ENCODE measurements around the gene DNAJB6.

DNA sequence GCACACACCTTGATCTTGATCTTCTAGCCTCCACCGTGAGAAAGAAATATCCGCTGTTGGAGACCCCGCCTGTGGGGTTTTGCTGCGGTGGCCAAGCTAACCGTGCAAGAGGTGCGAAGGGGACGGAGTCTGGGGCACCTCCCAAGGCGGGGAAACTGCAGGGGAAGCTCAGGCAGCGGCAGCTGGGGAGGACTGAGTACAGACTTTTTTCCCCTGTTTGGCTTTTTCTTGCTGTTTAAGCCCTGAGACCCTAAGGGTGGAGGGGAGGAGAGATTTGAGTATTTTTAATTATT, 108.0 kb downstream of the DNAJB6 start:
- TF ChIP-seq, protein P1, sequence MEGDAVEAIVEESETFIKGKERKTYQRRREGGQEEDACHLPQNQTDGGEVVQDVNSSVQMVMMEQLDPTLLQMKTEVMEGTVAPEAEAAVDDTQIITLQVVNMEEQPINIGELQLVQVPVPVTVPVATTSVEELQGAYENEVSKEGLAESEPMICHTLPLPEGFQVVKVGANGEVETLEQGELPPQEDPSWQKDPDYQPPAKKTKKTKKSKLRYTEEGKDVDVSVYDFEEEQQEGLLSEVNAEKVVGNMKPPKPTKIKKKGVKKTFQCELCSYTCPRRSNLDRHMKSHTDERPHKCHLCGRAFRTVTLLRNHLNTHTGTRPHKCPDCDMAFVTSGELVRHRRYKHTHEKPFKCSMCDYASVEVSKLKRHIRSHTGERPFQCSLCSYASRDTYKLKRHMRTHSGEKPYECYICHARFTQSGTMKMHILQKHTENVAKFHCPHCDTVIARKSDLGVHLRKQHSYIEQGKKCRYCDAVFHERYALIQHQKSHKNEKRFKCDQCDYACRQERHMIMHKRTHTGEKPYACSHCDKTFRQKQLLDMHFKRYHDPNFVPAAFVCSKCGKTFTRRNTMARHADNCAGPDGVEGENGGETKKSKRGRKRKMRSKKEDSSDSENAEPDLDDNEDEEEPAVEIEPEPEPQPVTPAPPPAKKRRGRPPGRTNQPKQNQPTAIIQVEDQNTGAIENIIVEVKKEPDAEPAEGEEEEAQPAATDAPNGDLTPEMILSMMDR (IDR thresholded peaks at IDR 0.05), result no peak
- no peak for TF ChIP-seq ZFX (IDR thresholded peaks at IDR 0.05; ENCODE audit: borderline replicate concordance)

All from 22Rv1 (cell line).